GM21390 (cell line): ENCODE measurements around the gene ARF1.

ENCODE experiments used
- ATAC-seq: cut with Tn5 transposase; IDR thresholded peaks from one replicate; pipeline ENCODE4 v1.9.1; 2021; ENCODE audit not compliant: unreplicated experiment

Gene ARF1

DNA sequence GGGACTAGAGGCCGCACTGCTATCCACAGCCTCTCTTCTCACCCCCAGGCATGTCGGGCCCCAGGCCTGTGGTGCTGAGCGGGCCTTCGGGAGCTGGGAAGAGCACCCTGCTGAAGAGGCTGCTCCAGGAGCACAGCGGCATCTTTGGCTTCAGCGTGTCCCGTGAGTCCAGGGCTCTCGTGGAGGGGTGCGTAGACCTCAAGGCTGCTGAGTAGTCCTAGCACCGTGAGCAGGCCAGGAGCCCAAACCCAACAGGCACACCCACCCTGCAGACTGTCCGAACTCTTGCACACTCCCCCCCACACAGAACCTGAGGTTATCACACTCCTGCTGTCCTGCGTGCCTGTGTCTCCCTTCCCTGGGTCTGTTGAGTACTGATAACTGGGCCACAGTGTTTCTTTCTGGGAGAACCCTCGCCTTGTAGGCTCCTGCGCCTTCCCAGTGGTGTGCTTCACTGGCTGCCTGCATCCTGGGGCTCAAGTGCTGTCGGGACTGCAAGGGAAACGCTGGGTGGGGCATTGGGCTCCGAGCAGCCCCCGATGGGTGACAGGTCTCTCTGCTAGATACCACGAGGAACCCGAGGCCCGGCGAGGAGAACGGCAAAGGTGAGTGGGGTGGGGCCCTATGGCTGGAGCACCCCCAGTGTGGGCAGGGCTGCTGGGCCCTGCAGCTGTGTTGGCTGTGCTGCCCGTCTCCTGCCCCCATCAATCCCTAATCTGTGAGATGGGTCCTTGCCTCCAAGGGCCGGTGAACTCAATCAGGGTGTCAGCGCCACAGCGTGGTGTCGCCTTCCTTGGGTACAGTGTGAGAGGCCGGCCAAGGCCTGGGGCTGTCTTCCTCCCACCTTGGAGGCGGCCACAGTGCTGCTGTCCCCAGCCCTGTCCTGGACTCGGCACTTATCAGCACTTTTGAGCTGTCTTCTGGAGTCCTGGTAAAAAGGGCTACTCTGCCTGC, 63.2 kb downstream of the ARF1 start:
- no peak for ATAC-seq

DNA sequence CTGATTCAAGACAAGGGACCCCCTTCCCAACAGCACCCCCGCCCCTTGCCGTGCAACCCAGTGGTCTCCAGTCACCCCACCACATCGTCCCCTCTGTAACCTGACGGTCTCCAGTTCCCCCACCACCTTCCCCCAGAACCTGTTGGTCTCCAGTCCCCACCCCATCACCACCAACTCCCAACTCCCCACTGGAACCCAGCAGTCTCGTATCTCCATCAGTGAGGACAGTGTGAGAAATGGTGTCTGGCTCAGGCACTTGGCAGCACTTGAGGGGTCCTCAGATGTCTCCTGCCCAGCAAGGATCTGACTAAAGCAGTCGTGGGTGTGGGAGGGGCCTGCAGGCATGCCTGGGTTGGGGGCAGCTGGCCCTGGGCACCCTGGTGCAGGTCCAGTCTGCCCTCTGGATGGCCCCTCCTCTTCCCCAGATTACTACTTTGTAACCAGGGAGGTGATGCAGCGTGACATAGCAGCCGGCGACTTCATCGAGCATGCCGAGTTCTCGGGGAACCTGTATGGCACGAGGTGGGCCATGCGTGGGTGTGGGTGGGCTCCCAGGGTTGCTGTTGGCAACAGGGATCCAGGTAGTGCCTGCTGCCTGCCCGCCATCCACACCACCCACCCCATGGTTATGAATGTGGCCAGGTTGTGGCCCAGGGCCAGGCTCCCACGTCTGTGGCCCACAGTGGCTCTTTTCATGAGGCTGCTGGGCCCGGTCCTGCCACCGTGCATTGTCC, 64.1 kb downstream of the ARF1 start:
- ATAC-seq, result no peak

GRCh38 chr1:228147151-228147693, 64.7 kb downstream of the ARF1 start:
- ATAC-seq, result no peak

- no peak for ATAC-seq
Observed at GRCh38 chr1:228147768-228148167, 65.3 kb downstream of the ARF1 start.

DNA sequence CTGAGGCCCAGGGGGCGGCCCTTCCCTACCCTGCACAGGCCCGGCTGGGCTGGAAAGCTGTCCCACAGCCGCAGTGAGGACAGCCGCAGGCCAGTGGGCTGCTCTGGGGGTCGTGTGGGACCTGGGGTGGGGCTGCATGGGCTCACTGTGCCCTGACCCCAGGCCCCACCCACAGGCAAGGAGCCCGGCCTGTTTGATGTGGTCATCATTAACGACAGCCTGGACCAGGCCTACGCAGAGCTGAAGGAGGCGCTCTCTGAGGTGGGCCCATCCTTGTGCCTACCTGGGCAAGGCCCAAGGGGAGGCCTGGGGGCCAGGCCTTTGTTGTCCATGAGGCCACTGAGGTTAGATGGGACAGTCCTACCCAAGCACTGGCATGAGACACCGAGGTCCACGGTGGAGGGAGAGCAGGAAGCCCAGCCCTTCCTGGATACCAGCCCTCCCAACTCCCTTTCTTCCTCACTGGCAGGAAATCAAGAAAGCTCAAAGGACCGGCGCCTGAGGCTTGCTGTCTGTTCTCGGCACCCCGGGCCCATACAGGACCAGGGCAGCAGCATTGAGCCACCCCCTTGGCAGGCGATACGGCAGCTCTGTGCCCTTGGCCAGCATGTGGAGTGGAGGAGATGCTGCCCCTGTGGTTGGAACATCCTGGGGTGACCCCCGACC, 65.8 kb downstream of the ARF1 start:
- no peak for ATAC-seq
